GM20431 (cell line): ENCODE data around the gene TMEM132E.

Experiments used
- in situ Hi-C: fragments of 300-500 bp; cut with MseI, MboI; formaldehyde crosslinking; loops from one replicate; pipeline ENCODE4 v1.15.0; 2020; ENCODE audit warnings: low sequenced_read_pairs; ENCODE audit not compliant: unreplicated experiment

TMEM132E gene

GRCh38 chr17:34623856-34624766, 44.7 kb downstream of the TMEM132E start:
- in situ Hi-C loops: no loop called here

GRCh38 chr17:34624767-34625383, 45.5 kb downstream of the TMEM132E start:
- in situ Hi-C loops: no loop called here

GRCh38 chr17:34626121-34626681, 46.8 kb downstream of the TMEM132E start:
- in situ Hi-C loops: no loop called here

- in situ Hi-C loops: no loop called here
Observed at GRCh38 chr17:34628879-34629278, 49.5 kb downstream of the TMEM132E start.

GRCh38 chr17:34633351-34633750, 54.0 kb downstream of the TMEM132E start:
- in situ Hi-C loops: loop anchor here (10.0 kb wide), 1 partner anchor 89 kb away; no protein-coding TSS in a partner anchor

- in situ Hi-C loops: loop anchor here (10.0 kb wide), 1 partner anchor 89 kb away; no protein-coding TSS in a partner anchor
Observed at GRCh38 chr17:34633760-34634159, 54.4 kb downstream of the TMEM132E start.

GRCh38 chr17:34634551-34635160, 55.3 kb downstream of the TMEM132E start:
- in situ Hi-C loops: loop anchor here (10.0 kb wide), 1 partner anchor 90 kb away; no protein-coding TSS in a partner anchor

GRCh38 chr17:34635876-34636275, 56.5 kb downstream of the TMEM132E start:
- in situ Hi-C loops: loop anchor here (10.0 kb wide), 1 partner anchor 91 kb away; no protein-coding TSS in a partner anchor

GRCh38 chr17:34637041-34637547, 57.7 kb downstream of the TMEM132E start:
- in situ Hi-C loops: loop anchor here (10.0 kb wide), 1 partner anchor 92 kb away; no protein-coding TSS in a partner anchor

- in situ Hi-C loops: loop anchor here (10.0 kb wide), 1 partner anchor 93 kb away; no protein-coding TSS in a partner anchor
Observed at GRCh38 chr17:34637548-34638525, 58.5 kb downstream of the TMEM132E start.

GRCh38 chr17:34638526-34639260, 59.3 kb downstream of the TMEM132E start:
- in situ Hi-C loops: loop anchor here (10.0 kb wide), 1 partner anchor 94 kb away; no protein-coding TSS in a partner anchor

GRCh38 chr17:34639706-34640425, 60.5 kb downstream of the TMEM132E start:
- in situ Hi-C loops: loop anchor here (10.0 kb wide), 1 partner anchor 95 kb away; no protein-coding TSS in a partner anchor

GRCh38 chr17:34641368-34641767, 62.0 kb downstream of the TMEM132E start:
- in situ Hi-C loops: no loop called here

- in situ Hi-C loops: no loop called here
Observed at GRCh38 chr17:34644941-34645550, 65.7 kb downstream of the TMEM132E start.

- in situ Hi-C loops: no loop called here
Observed at GRCh38 chr17:34645594-34645993, 66.2 kb downstream of the TMEM132E start.

GRCh38 chr17:34647511-34647910, 68.1 kb downstream of the TMEM132E start:
- in situ Hi-C loops: no loop called here
